Right lobe of liver (tissue), 6 donors: ENCODE measurements around the gene MEIS2. TPM values are rescaled to one million over a fixed set of nuclear protein-coding genes. Genes with fewer than 3 reads are reported as not detected.

Experiments
- ATAC-seq, 4 donors: fragments of 200-7000 bp; cut with Tn5 transposase; one replicate each; pipeline ENCODE4 v1.9.1; 2020; ENCODE audit warnings: mild to moderate bottlenecking in 4 of 4, moderate library complexity in 4 of 4
- DNase-seq, 3 donors: peaks; one replicate each; pipeline ENCODE4 v3.0.0-alpha.2; 2020
- H3K27ac ChIP-seq, 3 donors: fragments of 200-600 bp; one replicate each; pipeline ENCODE4 v1.8.0; 2022
- H3K27me3 ChIP-seq, 2 donors: fragments of 200-600 bp; one replicate each; pipeline ENCODE4 v1.8.0; 2022
- H3K36me3 ChIP-seq, 4 donors: fragments of 200-600 bp; sonication (generic) in 1 of 4; one replicate each; pipeline versions ENCODE4 v1.5.1 to v1.8.0; 2017 to 2022; ENCODE audit warnings: control low read depth in 1 of 4
- H3K4me1 ChIP-seq, 4 donors: fragments of 200-600 bp; sonication (generic) in 1 of 4; one replicate each; pipeline versions ENCODE4 v1.5.1 to v1.8.0; 2017 to 2022; ENCODE audit warnings: control low read depth in 1 of 4
- H3K4me3 ChIP-seq, 3 donors: fragments of 200-600 bp; one replicate each; pipeline ENCODE4 v1.8.0; 2022
- H3K9me3 ChIP-seq, 4 donors: fragments of 200-600 bp; sonication (generic) in 1 of 4; one replicate each; pipeline versions ENCODE4 v1.5.1 to v1.8.0; 2017 to 2022; ENCODE audit warnings: control low read depth in 1 of 4
- POLR2A ChIP-seq: fragments of 450-650 bp; IDR thresholded peaks from one replicate; pipeline ENCODE4 v1.6.1; 2017; ENCODE audit warnings: antibody characterized with exemption, mild to moderate bottlenecking
- WGBS: methylation state at CpG from one replicate; pipeline ENCODE4 v1.1.6; 2018; ENCODE audit warnings: low coverage, low lambda C conversion rate; ENCODE audit not compliant: insufficient coverage; ENCODE audit errors: missing lambda C conversion rate; 5-methylcytosine and 5-hydroxymethylcytosine counted together
- intact Hi-C, 2 donors: fragments of 100-400 bp; cut with DNase I; formaldehyde crosslinking; loops; one replicate each; pipeline versions ENCODE4 v1.11.2 to v1.14.1; 2022
- total RNA-seq, 6 experiments: library from RNA; depleted of rRNA in 2 of 6; stranded (reverse); fragments of >200 nt in 2 of 6; fragmentation: NEBNext Ultra II Directional in 3 of 6; extraction: Animal tissue kit (Norgen Biotek cat#: 25700) in 3 of 6; gene quantifications; one replicate each; pipeline versions ENCODE4 v1.1.0 to v1.2.4, GENCODE V29; 2016 to 2023
- TF ChIP-seq, protein P1 (sequence below), 4 donors: fragments of 200-600 bp in 3 of 4; fragments of 450-650 bp in 1 of 4; IDR thresholded peaks; one replicate each; pipeline versions ENCODE4 v1.5.1 to v1.8.0; 2016 to 2022; ENCODE audit warnings: antibody characterized with exemption in 4 of 4, mild to moderate bottlenecking in 2 of 4
- donor health status: DM: no; HTN: yes; CAD: no.
- donor health status: DM: no; HTN: no; CAD: no.
- donor health status: DM: no; HTN: no; CAD: no.
- donor health status: DM: no; HTN: yes; CAD: no.
- donor health status: DM: no; HTN: yes; CAD: no.

MEIS2 gene
- total RNA-seq, 6 experiments from 2014 or later, result 6.1 to 18.0 (median 7.9) TPM

DNA sequence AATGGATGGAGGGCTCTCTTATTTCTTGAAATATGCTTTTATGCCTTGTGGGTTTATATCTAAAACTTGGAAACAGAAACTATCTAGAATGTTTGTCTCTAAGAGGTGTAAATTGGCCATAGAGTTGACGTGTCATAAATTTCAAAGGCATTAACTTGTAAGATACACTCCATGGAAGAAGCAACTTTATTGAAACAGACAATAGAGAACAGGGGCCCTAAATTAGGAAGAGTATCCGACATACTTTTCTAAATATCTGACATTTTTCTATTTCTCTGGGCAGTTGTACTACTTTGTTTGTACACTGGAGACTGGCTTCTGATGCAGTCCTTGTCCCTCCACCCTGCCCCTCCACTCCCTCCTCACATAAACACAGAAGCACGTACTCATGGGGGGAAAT, 50.0 kb downstream of the MEIS2 start:
- no peaks in the 10 kb centered on the region for H3K36me3 ChIP-seq
- no peak overlapping the region for H3K4me3 ChIP-seq
- H3K4me1 ChIP-seq, result no peaks in the 10 kb centered on the region
- DNase-seq (no peak), ATAC-seq (no peak)
- 87% methylated on average over 3 of the region's 3 CpGs for WGBS
- no peaks in the 10 kb centered on the region for H3K9me3 ChIP-seq
- TF ChIP-seq, protein P1, sequence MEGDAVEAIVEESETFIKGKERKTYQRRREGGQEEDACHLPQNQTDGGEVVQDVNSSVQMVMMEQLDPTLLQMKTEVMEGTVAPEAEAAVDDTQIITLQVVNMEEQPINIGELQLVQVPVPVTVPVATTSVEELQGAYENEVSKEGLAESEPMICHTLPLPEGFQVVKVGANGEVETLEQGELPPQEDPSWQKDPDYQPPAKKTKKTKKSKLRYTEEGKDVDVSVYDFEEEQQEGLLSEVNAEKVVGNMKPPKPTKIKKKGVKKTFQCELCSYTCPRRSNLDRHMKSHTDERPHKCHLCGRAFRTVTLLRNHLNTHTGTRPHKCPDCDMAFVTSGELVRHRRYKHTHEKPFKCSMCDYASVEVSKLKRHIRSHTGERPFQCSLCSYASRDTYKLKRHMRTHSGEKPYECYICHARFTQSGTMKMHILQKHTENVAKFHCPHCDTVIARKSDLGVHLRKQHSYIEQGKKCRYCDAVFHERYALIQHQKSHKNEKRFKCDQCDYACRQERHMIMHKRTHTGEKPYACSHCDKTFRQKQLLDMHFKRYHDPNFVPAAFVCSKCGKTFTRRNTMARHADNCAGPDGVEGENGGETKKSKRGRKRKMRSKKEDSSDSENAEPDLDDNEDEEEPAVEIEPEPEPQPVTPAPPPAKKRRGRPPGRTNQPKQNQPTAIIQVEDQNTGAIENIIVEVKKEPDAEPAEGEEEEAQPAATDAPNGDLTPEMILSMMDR (IDR thresholded peaks at IDR 0.05), result no peak
- no peak for TF ChIP-seq POLR2A
- no peak overlapping the region for H3K27ac ChIP-seq
- intact Hi-C loops, result no loop called here
- H3K27me3 ChIP-seq, result no peaks in the 10 kb centered on the region

DNA sequence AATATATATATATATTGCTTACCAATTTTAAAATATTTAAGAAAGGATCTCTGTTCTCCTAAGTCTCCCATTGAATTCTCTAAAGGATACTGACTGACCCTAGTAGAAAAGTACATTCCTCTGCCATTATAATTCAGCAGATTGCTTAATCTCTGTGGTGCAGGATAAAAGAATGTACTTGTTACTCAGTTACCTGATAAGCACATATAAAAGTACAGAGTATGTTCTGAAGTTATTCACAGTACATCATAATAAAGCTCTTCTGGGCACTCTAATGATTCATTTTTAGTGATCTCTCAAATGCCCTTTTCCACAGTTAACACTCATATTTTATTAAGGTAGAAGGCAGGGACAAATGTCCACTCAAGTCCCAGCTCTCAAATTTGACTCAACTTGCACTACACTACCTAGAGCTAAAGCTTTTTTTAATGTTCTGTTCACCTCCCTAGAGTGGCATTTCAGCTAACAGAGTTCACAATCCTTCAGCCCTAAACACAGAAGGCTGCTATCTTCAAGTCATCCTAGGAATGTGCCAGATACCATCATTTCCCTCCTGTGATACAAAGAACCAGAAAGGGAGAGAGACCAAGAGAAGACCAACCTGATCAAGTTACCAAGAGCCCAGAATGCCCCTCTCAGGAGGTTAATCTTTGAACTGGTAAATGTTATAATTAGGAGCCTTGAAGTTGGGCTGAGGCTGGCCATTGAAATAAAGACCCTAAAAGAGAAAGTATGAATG, 53.3 kb downstream of the MEIS2 start:
- Histone ChIP-seq H3K36me3 (no peaks in the 10 kb centered on the region), H3K27me3 (no peaks in the 10 kb centered on the region), H3K4me3 (no peak overlapping the region), H3K27ac (no peak overlapping the region), H3K4me1 (no peaks in the 10 kb centered on the region), H3K9me3 (no peaks in the 10 kb centered on the region)
- intact Hi-C loops, result no loop called here
- DNase-seq (no peak), ATAC-seq (peak in 1 of 4 donors; percentile 36)
- TF ChIP-seq, protein P1 (IDR thresholded peaks at IDR 0.05), result no peak
- TF ChIP-seq POLR2A, result no peak

DNA sequence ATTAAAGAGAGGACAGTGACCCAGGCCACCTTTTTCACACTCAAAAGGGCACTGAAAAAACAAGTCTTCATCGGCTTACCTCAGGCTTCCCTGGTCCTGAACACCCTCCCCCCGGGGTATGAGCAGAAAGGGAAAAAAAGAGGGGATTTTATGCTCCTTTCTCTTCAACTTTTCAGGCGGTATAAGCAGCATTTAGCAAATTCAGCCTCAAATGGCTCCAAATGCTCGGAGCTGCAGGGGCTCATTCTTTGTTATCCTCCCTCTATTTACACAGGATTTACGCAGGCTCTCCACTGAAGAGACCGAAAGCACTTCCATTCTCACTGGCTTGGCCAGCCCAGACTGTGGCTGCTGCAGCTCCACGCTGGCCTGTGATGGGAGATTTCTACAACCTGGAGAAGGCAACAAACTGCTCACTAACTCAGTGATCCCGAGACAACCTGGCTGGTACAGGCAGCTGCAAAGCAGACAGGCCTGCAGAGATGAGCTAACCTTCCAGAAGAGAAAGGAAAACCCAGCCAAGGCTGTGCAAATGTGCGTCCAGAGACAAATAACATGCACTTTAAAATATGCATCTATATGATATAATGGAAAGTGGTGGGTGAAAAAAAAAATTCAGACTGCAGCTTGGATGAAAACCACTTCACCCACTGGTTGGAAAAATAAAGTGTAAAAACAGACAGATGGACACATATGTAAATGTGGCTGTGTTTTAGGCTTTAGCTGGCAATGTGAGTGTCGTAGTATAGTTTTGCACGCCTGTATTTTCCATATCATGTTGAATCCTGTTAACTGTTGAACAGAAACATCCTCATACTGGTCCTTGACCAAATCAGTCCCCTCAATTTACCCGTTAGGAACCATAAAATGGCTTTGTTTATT, 54.2 kb downstream of the MEIS2 start:
- H3K36me3 ChIP-seq, result no peaks in the 10 kb centered on the region
- no peak overlapping the region for H3K4me3 ChIP-seq
- no peaks in the 10 kb centered on the region for H3K9me3 ChIP-seq
- H3K27ac ChIP-seq, result no peak overlapping the region
- intact Hi-C loops, result no loop called here
- no peak for DNase-seq
- TF ChIP-seq, protein P1 (IDR thresholded peaks at IDR 0.05), result no peak
- no peak for TF ChIP-seq POLR2A
- H3K4me1 ChIP-seq, result no peaks in the 10 kb centered on the region
- H3K27me3 ChIP-seq, result no peaks in the 10 kb centered on the region
- 72% methylated on average over 10 of the region's 12 CpGs for WGBS
- ATAC-seq, result no peak

DNA sequence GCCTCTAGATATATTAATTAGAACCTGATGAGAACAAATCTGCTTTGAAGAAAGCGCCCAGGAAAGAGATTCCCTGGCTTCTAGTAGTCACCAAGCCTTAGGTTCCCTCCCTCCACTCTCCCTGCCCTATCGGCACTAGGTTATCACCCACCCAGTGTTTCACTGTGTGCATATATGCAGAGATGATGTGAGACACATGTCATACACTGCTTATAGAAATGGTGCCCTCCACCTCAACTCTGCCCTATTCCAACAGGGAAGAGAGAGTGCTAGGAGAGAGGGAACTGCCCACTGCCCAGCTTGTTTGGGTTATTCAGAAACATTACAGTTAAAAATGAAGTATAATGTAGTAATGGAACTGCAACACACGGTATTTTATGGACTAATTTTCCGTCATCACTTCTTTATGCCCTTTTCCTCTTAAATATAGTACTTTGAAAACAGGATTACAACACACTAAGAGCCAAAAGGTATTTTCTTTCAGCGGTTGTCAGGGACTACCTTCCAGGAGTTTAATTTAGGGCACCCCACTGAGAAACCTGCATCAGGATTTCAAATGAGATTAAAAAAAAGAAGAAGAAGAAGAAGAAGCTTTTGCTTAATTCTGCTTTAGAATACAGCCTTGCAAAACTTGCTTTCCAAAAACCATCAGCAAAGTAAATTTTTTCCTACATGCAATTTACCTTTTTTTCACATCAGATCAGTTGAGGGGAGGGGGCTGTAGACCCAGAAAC, 55.3 kb downstream of the MEIS2 start:
- 90% methylated on average over 5 of the region's 5 CpGs for WGBS
- no peak overlapping the region for H3K27ac ChIP-seq
- H3K27me3 ChIP-seq, result no peaks in the 10 kb centered on the region
- ATAC-seq (no peak), DNase-seq (no peak)
- H3K9me3 ChIP-seq, result no peaks in the 10 kb centered on the region
- no peak overlapping the region for H3K4me3 ChIP-seq
- TF ChIP-seq POLR2A, result no peak
- TF ChIP-seq, protein P1 (IDR thresholded peaks at IDR 0.05), result no peak
- H3K4me1 ChIP-seq, result peaks cover 0 to 8% (median 0%) of the 10 kb centered on the region in 4 donors
- no peaks in the 10 kb centered on the region for H3K36me3 ChIP-seq
- intact Hi-C loops, result no loop called here
